HEK293 (cell line): ENCODE results near the gene SELENOK.

Source experiments
- CTCF ChIA-PET: fragments of 350-600 bp; formaldehyde crosslinking; extraction: SDS; loops from one replicate; lab custom pipeline; 2021; ENCODE audit warnings: antibody characterized with exemption; lab: Yijun Ruan, JAX
- POLR2A ChIA-PET: fragments of 300-600 bp; formaldehyde crosslinking; extraction: SDS; loops from one replicate; lab custom pipeline; 2020; ENCODE audit warnings: antibody characterized with exemption, inconsistent platforms; lab: Yijun Ruan, JAX
- H3K27ac ChIP-seq: fragments of 200-500 bp; sonication (Bioruptor generic); 2 replicates; pipeline ENCODE4 v1.5.1; 2014; ENCODE audit warnings: low read depth, low read length, control low read depth, inconsistent platforms; ENCODE audit errors: extremely low read depth
- H3K36me3 ChIP-seq, 2 experiments: fragments of 200-500 bp in 1 of 2; sonication (Bioruptor generic) in 1 of 2; 1 replicate in 1 of 2; 2 replicates in 1 of 2; pipeline ENCODE4 v1.5.1; 2014 to 2017; ENCODE audit warnings: inconsistent platforms in 2 of 2, low read length in 2 of 2; ENCODE audit not compliant: control insufficient read depth in 2 of 2, insufficient read depth in 1 of 2
- H3K4me1 ChIP-seq: fragments of 200-500 bp; sonication (Bioruptor generic); 2 replicates; pipeline ENCODE4 v1.5.1; 2014; ENCODE audit warnings: mild to moderate bottlenecking, low read length, inconsistent platforms; ENCODE audit not compliant: control insufficient read depth, insufficient read depth
- H3K4me3 ChIP-seq: 2 replicates; pipeline ENCODE4 v1.5.1; 2011; ENCODE audit warnings: low read depth, mild to moderate bottlenecking, control low read depth, low read length, moderate library complexity
- H3K9me3 ChIP-seq: fragments of 200-500 bp; sonication (Bioruptor generic); 2 replicates; pipeline ENCODE4 v1.5.1; 2014; ENCODE audit warnings: low read depth, low read length, inconsistent platforms; ENCODE audit not compliant: control insufficient read depth, insufficient read depth
- GFI1B ChIP-seq: fragments of 450-650 bp; formaldehyde crosslinking; IDR thresholded peaks from 2 replicates; pipeline ENCODE4 v1.5.1; 2016; ENCODE audit warnings: missing biosample characterization, missing genetic modification characterization
- KLF1 ChIP-seq: fragments of 450-650 bp; formaldehyde crosslinking; IDR thresholded peaks from 2 replicates; pipeline ENCODE4 v1.5.1; 2016; ENCODE audit warnings: missing biosample characterization, missing genetic modification characterization
- KLF17 ChIP-seq: fragments of 450-650 bp; formaldehyde crosslinking; IDR thresholded peaks from 2 replicates; pipeline ENCODE4 v1.5.1; 2016; ENCODE audit warnings: missing biosample characterization, missing genetic modification characterization
- MYNN ChIP-seq: fragments of 450-650 bp; formaldehyde crosslinking; IDR thresholded peaks from 2 replicates; pipeline ENCODE4 v1.5.1; 2016; ENCODE audit warnings: missing biosample characterization, missing genetic modification characterization, borderline replicate concordance
- YY2 ChIP-seq: fragments of 450-650 bp; formaldehyde crosslinking; IDR thresholded peaks from 2 replicates; pipeline ENCODE4 v1.5.1; 2016; ENCODE audit warnings: missing biosample characterization, missing genetic modification characterization
- ZBTB49 ChIP-seq: fragments of 450-650 bp; formaldehyde crosslinking; IDR thresholded peaks from 2 replicates; pipeline ENCODE4 v1.5.1; 2016; ENCODE audit warnings: missing biosample characterization, missing genetic modification characterization, low read depth
- ZBTB7A ChIP-seq: fragments of 450-650 bp; formaldehyde crosslinking; IDR thresholded peaks from 2 replicates; pipeline ENCODE4 v1.5.1; 2016; ENCODE audit warnings: low read depth, missing biosample characterization, missing genetic modification characterization
- ZBTB8A ChIP-seq: fragments of 450-650 bp; formaldehyde crosslinking; IDR thresholded peaks from 2 replicates; pipeline ENCODE4 v1.5.1; 2016; ENCODE audit warnings: missing biosample characterization, missing genetic modification characterization
- ZFP37 ChIP-seq: fragments of 450-650 bp; formaldehyde crosslinking; IDR thresholded peaks from 2 replicates; pipeline ENCODE4 v1.5.1; 2016; ENCODE audit warnings: missing biosample characterization, missing genetic modification characterization
- ZNF10 ChIP-seq: fragments of 450-650 bp; formaldehyde crosslinking; IDR thresholded peaks from 2 replicates; pipeline ENCODE4 v1.5.1; 2017; ENCODE audit warnings: missing biosample characterization, missing genetic modification characterization
- ZNF2 ChIP-seq: fragments of 450-650 bp; formaldehyde crosslinking; IDR thresholded peaks from 2 replicates; pipeline ENCODE4 v1.5.1; 2016; ENCODE audit warnings: missing biosample characterization, missing genetic modification characterization
- ZNF221 ChIP-seq: fragments of 450-650 bp; formaldehyde crosslinking; IDR thresholded peaks from 2 replicates; pipeline ENCODE4 v1.5.1; 2017; ENCODE audit warnings: missing biosample characterization, missing genetic modification characterization, borderline replicate concordance
- ZNF292 ChIP-seq: fragments of 450-650 bp; formaldehyde crosslinking; IDR thresholded peaks from 2 replicates; pipeline ENCODE4 v1.5.1; 2016; ENCODE audit warnings: low read depth, missing biosample characterization, missing genetic modification characterization, borderline replicate concordance
- ZNF335 ChIP-seq: fragments of 450-650 bp; formaldehyde crosslinking; conservative IDR thresholded peaks from 2 replicates; pipeline ENCODE4 v1.5.1; 2016; ENCODE audit warnings: missing biosample characterization, missing genetic modification characterization
- ZNF416 ChIP-seq: fragments of 450-650 bp; formaldehyde crosslinking; IDR thresholded peaks from 2 replicates; pipeline ENCODE4 v1.5.1; 2016; ENCODE audit warnings: missing biosample characterization, missing genetic modification characterization
- ZNF48 ChIP-seq: fragments of 450-650 bp; formaldehyde crosslinking; IDR thresholded peaks from 2 replicates; pipeline ENCODE4 v1.5.1; 2016; ENCODE audit warnings: missing biosample characterization, missing genetic modification characterization
- ZNF529 ChIP-seq: fragments of 450-650 bp; formaldehyde crosslinking; IDR thresholded peaks from 2 replicates; pipeline ENCODE4 v1.5.1; 2017; ENCODE audit warnings: missing genetic modification characterization, missing biosample characterization; ENCODE audit not compliant: insufficient replicate concordance
- ZNF530 ChIP-seq: fragments of 450-650 bp; formaldehyde crosslinking; IDR thresholded peaks from 2 replicates; pipeline ENCODE4 v1.5.1; 2016; ENCODE audit warnings: low read depth, missing biosample characterization, missing genetic modification characterization
- ZNF658 ChIP-seq: fragments of 450-650 bp; formaldehyde crosslinking; IDR thresholded peaks from 2 replicates; pipeline ENCODE4; 2016; ENCODE audit warnings: missing biosample characterization, missing genetic modification characterization
- ZNF707 ChIP-seq: fragments of 450-650 bp; formaldehyde crosslinking; IDR thresholded peaks from 2 replicates; pipeline ENCODE4 v1.5.1; 2016; ENCODE audit warnings: missing biosample characterization, missing genetic modification characterization
- ZSCAN16 ChIP-seq: fragments of 450-650 bp; formaldehyde crosslinking; IDR thresholded peaks from 2 replicates; pipeline ENCODE4 v1.5.1; 2016; ENCODE audit warnings: missing biosample characterization, missing genetic modification characterization
- ZSCAN18 ChIP-seq: fragments of 450-650 bp; formaldehyde crosslinking; IDR thresholded peaks from 2 replicates; pipeline ENCODE4 v1.5.1; 2016; ENCODE audit warnings: missing biosample characterization, missing genetic modification characterization
- ZSCAN4 ChIP-seq: fragments of 450-650 bp; formaldehyde crosslinking; IDR thresholded peaks from 2 replicates; pipeline ENCODE4 v1.5.1; 2017; ENCODE audit warnings: missing biosample characterization, missing genetic modification characterization
- TF ChIP-seq, protein P1 (sequence below): fragments of 450-650 bp; formaldehyde crosslinking; IDR thresholded peaks from 2 replicates; pipeline ENCODE4 v1.5.1; 2016; ENCODE audit warnings: missing biosample characterization, missing genetic modification characterization
- TF ChIP-seq, protein P2 (sequence below): sonication (generic); formaldehyde crosslinking; IDR thresholded peaks from 2 replicates; pipeline ENCODE4 v1.8.1; 2022; ENCODE audit warnings: mild to moderate bottlenecking, moderate library complexity, missing genetic modification reagents
- TF ChIP-seq, protein P3 (sequence below): fragments of 450-650 bp; formaldehyde crosslinking; IDR thresholded peaks from 2 replicates; pipeline ENCODE4 v1.5.1; 2016; ENCODE audit warnings: missing biosample characterization, missing genetic modification characterization

The SELENOK gene

DNA sequence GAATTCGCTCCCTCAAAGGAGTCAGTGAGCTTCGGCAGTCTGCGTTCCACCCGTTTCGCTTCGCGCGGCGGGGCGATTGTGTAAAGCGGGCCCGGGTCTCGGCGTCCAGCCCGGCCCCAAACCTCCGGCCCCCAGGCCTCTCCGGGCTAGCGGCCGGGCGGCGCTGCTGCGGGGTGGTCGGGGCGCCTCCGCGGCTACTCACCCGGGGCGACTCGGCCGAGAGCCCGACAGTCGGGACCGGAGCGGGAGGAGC is 45.9 kb downstream of the SELENOK start (continued):
- TF ChIP-seq, protein P1, sequence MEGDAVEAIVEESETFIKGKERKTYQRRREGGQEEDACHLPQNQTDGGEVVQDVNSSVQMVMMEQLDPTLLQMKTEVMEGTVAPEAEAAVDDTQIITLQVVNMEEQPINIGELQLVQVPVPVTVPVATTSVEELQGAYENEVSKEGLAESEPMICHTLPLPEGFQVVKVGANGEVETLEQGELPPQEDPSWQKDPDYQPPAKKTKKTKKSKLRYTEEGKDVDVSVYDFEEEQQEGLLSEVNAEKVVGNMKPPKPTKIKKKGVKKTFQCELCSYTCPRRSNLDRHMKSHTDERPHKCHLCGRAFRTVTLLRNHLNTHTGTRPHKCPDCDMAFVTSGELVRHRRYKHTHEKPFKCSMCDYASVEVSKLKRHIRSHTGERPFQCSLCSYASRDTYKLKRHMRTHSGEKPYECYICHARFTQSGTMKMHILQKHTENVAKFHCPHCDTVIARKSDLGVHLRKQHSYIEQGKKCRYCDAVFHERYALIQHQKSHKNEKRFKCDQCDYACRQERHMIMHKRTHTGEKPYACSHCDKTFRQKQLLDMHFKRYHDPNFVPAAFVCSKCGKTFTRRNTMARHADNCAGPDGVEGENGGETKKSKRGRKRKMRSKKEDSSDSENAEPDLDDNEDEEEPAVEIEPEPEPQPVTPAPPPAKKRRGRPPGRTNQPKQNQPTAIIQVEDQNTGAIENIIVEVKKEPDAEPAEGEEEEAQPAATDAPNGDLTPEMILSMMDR (tag by site-specific recombination) = 0 out of 2 replicates have a peak, but pooled peaks have one; percentile 5
- TF ChIP-seq ZNF10 (tag by site-specific recombination) (no peak), KLF1 (tag by site-specific recombination) (no peak), ZNF2 (no peak), ZBTB8A (tag by site-specific recombination) (peak; percentile 6; the same call in 1 of the 2 replicates), MYNN (tag by site-specific recombination) (no peak)

DNA sequence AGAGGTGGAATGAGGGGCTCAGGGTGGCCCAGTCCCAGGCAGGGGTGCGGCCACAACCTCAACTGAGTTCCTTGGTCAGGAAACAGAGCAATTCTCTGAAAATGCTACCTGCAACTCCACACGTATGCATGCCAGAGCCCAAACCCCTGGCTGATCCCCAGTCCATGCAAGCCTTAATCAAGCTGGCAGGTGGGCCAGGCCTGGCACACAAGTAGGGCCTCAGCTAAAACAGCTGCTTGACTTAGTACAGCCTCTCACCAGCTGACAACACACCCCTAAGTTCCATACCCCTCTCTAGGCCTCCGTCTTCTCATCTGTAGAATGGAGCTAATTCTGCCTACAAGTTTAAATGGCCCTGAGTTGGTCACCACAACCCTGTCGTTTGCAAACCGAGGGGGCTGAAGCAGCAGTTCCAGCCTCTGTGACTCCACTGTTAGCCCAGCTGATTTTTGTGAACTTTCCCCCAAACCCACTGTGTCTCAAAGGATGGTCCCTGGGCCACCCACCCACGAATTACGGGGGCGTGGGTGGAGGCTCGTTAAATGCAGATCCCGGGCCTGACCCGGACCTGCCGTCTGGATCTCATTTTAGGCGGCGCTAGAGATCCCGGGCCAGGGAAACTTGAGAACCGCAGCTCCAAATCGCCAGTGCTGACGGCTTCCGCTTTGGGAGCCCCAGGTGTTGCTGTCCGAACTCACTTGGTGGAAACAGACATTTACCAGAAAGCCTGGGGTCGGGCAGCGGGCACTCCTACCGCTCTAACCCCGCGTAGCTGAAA is 46.4 kb downstream of the SELENOK start:
- Histone ChIP-seq H3K4me3 (peak overlapping the region; percentile 44), H3K4me1 (no peaks in the 10 kb centered on the region), H3K27ac (peak overlapping the region; percentile 72; the same call in 1 of the 2 replicates), H3K9me3 (no peaks in the 10 kb centered on the region), H3K36me3 (peaks cover 0 to 7% of the 10 kb centered on the region in 2 experiments; a peak in 1 of 3 replicates)
- ChIA-PET POLR2A (interaction anchor here (1.2 kb wide), 1 partner anchor 18 kb away, joined by 4 read pairs; no protein-coding TSS in a partner anchor), CTCF (interaction anchor here (0.5 to 0.6 kb wide), 2 partner anchors 37 to 134 kb away, joined by 3 to 4 read pairs; partner anchors contain the start of gene ACTR8)
- TF ChIP-seq ZSCAN16 (tag by site-specific recombination) (no peak), ZSCAN18 (tag by site-specific recombination) (no peak), ZNF48 (no peak), ZNF530 (tag by site-specific recombination) (no peak), GFI1B (no peak), ZSCAN4 (tag by site-specific recombination) (no peak), YY2 (tag by site-specific recombination) (no peak), ZNF292 (no peak), ZBTB7A (tag by site-specific recombination) (no peak), ZNF658 (tag by site-specific recombination) (no peak), ZBTB49 (no peak), KLF1 (tag by site-specific recombination) (no peak), ZNF707 (tag by site-specific recombination) (no peak), ZNF221 (tag by site-specific recombination) (no peak), ZFP37 (tag by site-specific recombination) (no peak), ZNF529 (tag by site-specific recombination) (no peak), KLF17 (tag by site-specific recombination) (no peak), ZNF416 (tag by site-specific recombination) (no peak), ZNF335 (peak; percentile 44)
- TF ChIP-seq, protein P2, sequence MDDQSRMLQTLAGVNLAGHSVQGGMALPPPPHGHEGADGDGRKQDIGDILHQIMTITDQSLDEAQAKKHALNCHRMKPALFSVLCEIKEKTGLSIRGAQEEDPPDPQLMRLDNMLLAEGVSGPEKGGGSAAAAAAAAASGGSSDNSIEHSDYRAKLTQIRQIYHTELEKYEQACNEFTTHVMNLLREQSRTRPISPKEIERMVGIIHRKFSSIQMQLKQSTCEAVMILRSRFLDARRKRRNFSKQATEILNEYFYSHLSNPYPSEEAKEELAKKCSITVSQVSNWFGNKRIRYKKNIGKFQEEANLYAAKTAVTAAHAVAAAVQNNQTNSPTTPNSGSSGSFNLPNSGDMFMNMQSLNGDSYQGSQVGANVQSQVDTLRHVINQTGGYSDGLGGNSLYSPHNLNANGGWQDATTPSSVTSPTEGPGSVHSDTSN (CRISPR knock-in tag) = no peak
- TF ChIP-seq, protein P3, sequence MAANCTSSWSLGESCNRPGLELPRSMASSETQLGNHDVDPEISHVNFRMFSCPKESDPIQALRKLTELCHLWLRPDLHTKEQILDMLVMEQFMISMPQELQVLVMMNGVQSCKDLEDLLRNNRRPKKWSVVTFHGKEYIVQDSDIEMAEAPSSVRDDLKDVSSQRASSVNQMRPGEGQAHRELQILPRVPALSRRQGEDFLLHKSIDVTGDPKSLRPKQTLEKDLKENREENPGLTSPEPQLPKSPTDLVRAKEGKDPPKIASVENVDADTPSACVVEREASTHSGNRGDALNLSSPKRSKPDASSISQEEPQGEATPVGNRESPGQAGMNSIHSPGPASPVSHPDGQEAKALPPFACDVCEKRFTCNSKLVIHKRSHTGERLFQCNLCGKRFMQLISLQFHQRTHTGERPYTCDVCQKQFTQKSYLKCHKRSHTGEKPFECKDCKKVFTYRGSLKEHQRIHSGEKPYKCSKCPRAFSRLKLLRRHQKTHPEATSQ (tag by site-specific recombination) = no peak
